Astrocyte of the cerebellum (primary cell): ENCODE measurements around the gene DNM3.
A peak's percentile ranks its signal among the peaks of the same experiment; 100 is the strongest.

Source experiments
- DNase-seq: peaks from one replicate; pipeline ENCODE4 v3.0.0-alpha.2; 2011; ENCODE audit warnings: low read depth
- H3K4me3 ChIP-seq: 2 replicates; pipeline ENCODE4 v1.5.1; 2011; ENCODE audit warnings: mild to moderate bottlenecking, low read depth, low read length, moderate library complexity
- in situ Hi-C: cut with HindIII; loops from 2 replicates; pipeline ENCODE4 v1.10.0; 2017; ENCODE audit warnings: low sequenced_read_pairs
- TF ChIP-seq, protein P1 (sequence below): IDR thresholded peaks from 2 replicates; pipeline ENCODE4 v1.5.1; 2012; ENCODE audit warnings: low read length, low read depth, moderate library complexity, mild to moderate bottlenecking; ENCODE audit errors: missing control alignments

DNM3 gene

GRCh38 chr1:171916315-171916771 is 75.0 kb downstream of the DNM3 start:
- DNase-seq, result no peak
- in situ Hi-C loops, result no loop called here
- TF ChIP-seq, protein P1, sequence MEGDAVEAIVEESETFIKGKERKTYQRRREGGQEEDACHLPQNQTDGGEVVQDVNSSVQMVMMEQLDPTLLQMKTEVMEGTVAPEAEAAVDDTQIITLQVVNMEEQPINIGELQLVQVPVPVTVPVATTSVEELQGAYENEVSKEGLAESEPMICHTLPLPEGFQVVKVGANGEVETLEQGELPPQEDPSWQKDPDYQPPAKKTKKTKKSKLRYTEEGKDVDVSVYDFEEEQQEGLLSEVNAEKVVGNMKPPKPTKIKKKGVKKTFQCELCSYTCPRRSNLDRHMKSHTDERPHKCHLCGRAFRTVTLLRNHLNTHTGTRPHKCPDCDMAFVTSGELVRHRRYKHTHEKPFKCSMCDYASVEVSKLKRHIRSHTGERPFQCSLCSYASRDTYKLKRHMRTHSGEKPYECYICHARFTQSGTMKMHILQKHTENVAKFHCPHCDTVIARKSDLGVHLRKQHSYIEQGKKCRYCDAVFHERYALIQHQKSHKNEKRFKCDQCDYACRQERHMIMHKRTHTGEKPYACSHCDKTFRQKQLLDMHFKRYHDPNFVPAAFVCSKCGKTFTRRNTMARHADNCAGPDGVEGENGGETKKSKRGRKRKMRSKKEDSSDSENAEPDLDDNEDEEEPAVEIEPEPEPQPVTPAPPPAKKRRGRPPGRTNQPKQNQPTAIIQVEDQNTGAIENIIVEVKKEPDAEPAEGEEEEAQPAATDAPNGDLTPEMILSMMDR, result no peak
- H3K4me3 ChIP-seq, result no peak overlapping the region

- no peak overlapping the region for H3K4me3 ChIP-seq
- no peak for DNase-seq
- in situ Hi-C loops, result no loop called here
- TF ChIP-seq, protein P1, result no peak
These were observed 76.0 kb downstream of the DNM3 start for GRCh38 chr1:171917331-171917730.

- in situ Hi-C loops, result no loop called here
- DNase-seq, result no peak
- no peak overlapping the region for H3K4me3 ChIP-seq
- TF ChIP-seq, protein P1, result no peak
These were observed 78.9 kb downstream of the DNM3 start for GRCh38 chr1:171919891-171920887.

GRCh38 chr1:171922999-171923398 is 81.7 kb downstream of the DNM3 start:
- DNase-seq, result no peak
- TF ChIP-seq, protein P1, result no peak
- in situ Hi-C loops, result no loop called here
- no peak overlapping the region for H3K4me3 ChIP-seq

DNA sequence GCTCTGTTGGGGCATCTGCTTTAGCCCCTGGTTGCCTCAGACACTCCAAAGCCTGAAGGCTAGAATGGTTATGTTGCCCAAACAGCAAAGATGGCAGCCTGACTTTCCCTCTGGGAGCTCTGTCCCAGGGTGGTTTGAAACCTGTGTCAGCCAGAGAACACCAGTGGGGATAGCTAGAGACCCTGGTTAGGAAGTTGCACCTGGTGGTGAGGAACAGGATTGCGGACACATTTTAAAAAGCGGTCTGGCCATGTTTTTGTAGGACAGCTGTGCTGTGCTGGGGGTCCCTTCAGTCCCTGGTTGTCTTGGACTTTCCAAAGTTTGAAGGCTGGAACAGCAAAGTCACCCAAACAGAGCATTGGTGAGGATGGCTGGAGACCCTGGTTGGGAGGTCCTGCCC is 87.8 kb downstream of the DNM3 start:
- no peak overlapping the region for H3K4me3 ChIP-seq
- TF ChIP-seq, protein P1, result peak; percentile 32
- DNase-seq, result no peak
- in situ Hi-C loops, result no loop called here

DNA sequence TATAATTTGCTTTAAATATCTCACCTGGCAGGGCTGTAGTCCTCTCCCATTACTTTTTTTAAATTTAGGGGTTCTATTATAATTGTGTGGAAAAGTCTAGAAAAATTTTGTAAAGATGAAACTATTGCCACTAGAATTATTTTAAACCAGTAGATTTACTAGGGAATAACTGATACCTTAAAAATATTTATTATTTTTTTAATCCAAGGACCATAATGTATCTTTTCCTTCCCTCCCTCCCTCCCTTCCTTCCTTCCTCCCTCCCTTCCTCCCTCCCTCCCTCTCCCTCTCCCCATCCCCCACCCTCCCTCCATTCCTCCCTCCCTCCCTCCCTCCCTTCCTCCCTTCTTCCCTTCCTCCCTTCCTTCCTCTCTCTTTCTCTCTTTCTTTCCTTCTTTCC is 90.5 kb downstream of the DNM3 start:
- DNase-seq, result no peak
- in situ Hi-C loops, result no loop called here
- TF ChIP-seq, protein P1, result no peak
- no peak overlapping the region for H3K4me3 ChIP-seq
